Measurements from ENCODE around the gene ZNF688.
"Not testable (repeated sequence)": the region's sequence is repeated elsewhere in the genome, so short reads cannot be mapped to it uniquely, and the experiment has no call there.

The ZNF688 gene

GRCh38 chr16:30557707-30557956 is 13.9 kb downstream of the ZNF688 start:
- no peak for DNase-seq (ENCODE audit: low read depth, low spot score)

GRCh38 chr16:30556125-30556473 is 15.4 kb downstream of the ZNF688 start:
- no peak for DNase-seq (ENCODE audit: low read depth, low spot score)

- no peak for DNase-seq (ENCODE audit: low read depth, low spot score)
Measured at GRCh38 chr16:30555315-30556124, 16.0 kb downstream of the ZNF688 start.

- DNase-seq (ENCODE audit: low read depth, low spot score) = no peak
Measured at GRCh38 chr16:30554557-30555314, 16.8 kb downstream of the ZNF688 start.

- DNase-seq (ENCODE audit: low read depth, low spot score) = no peak
Measured at GRCh38 chr16:30553393-30553899, 18.1 kb downstream of the ZNF688 start.

- no peak for DNase-seq (ENCODE audit: low read depth, low spot score)
Measured at GRCh38 chr16:30552956-30553355, 18.6 kb downstream of the ZNF688 start.

GRCh38 chr16:30551781-30552180 is 19.7 kb downstream of the ZNF688 start:
- DNase-seq (ENCODE audit: low read depth, low spot score) = no peak

GRCh38 chr16:30548416-30549253 is 22.9 kb downstream of the ZNF688 start:
- DNase-seq (ENCODE audit: low read depth, low spot score) = no peak

- no peak for DNase-seq (ENCODE audit: low read depth, low spot score)
Measured at GRCh38 chr16:30546115-30546514, 25.4 kb downstream of the ZNF688 start.

- no peak for DNase-seq (ENCODE audit: low read depth, low spot score)
Measured at GRCh38 chr16:30543067-30543466, 28.4 kb downstream of the ZNF688 start.

GRCh38 chr16:30541502-30542329 is 29.8 kb downstream of the ZNF688 start:
- no peak for DNase-seq (ENCODE audit: low read depth, low spot score)

- not testable (repeated sequence) for DNase-seq (ENCODE audit: low read depth, low spot score)
Measured at GRCh38 chr16:30540916-30541464, 30.5 kb downstream of the ZNF688 start.

GRCh38 chr16:30539986-30540526 is 31.5 kb downstream of the ZNF688 start:
- DNase-seq (ENCODE audit: low read depth, low spot score) = not testable (repeated sequence)

GRCh38 chr16:30539000-30539964 is 32.2 kb downstream of the ZNF688 start:
- no peak for DNase-seq (ENCODE audit: low read depth, low spot score)

- DNase-seq (ENCODE audit: low read depth, low spot score) = not testable (repeated sequence)
Measured at GRCh38 chr16:30536391-30537024, 35.0 kb downstream of the ZNF688 start.

GRCh38 chr16:30535777-30536190 is 35.7 kb downstream of the ZNF688 start:
- DNase-seq (ENCODE audit: low read depth, low spot score) = no peak

GRCh38 chr16:30535106-30535776 is 36.3 kb downstream of the ZNF688 start:
- no peak for DNase-seq (ENCODE audit: low read depth, low spot score)

- no peak for DNase-seq (ENCODE audit: low read depth, low spot score)
Measured at GRCh38 chr16:30534368-30535105, 37.0 kb downstream of the ZNF688 start, which contains the start of gene ZNF747. TSS of gene ZNF747 (minus strand) at chr16:30534858. CDS start at chr16:30534679, 179 bp downstream.
